ENCODE measurements around the gene MAN1C1. TPM values are rescaled to one million over a fixed set of nuclear protein-coding genes. Genes with fewer than 3 reads are reported as not detected.
A peak's percentile ranks its signal among the peaks of the same experiment; 100 is the strongest.

Gene MAN1C1
- total and polyA plus RNA-seq, 4 donors: 4.6 to 14.7 (median 13.1) TPM

DNA sequence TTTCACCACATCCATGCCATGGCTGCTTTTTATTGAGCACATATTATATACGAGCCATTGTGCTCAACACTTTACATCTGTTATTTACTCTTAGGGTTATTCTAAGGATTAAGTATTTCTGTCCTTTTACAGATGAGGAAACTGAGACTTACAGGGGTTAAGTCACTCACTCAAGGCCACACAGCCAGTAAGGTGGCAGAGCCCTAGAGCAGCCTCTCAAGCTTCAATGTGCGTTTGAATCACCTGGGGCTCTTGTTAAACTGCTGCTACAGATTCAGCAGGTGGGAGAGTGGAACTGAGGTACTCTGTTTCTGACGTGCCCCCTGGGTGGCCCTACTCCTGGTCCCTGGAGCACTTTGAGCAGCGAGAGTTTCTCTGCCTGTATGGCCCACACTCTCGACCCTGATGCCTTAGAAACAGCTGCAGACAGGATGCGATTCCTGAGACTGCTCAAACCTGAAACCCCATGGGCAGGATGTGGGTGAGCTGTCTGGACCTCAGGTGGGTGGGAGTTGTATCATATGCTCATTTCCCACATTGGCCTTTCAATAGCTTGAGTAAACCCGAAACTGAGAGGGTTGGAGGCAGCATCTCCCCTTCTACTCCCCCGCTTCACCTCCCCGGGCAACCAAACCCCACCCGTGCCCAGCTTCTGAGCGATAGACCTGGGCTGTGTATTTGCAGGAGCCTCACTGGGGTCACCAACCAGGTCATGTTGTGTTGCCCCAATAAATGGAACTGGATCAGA, 59.3 kb downstream of the MAN1C1 start:
- ATAC-seq (ENCODE audit: insufficient read depth, low FRiP score) (no peak), DNase-seq (no peak)
- peaks cover 0 to 13% (median 4%) of the 10 kb centered on the region in 5 donors for H3K4me1 ChIP-seq (ENCODE audit: control insufficient read depth in 5 of 5, insufficient read depth in 5 of 5, low read length in 5 of 5)
- WGBS, 2 donors: 81 to 85% methylated on average over 11 of the region's 11 CpGs
- no peaks in the 10 kb centered on the region for H3K27me3 ChIP-seq (ENCODE audit: control insufficient read depth in 3 of 3, insufficient read depth in 3 of 3, low read length in 2 of 3)
- no peak overlapping the region for H3K27ac ChIP-seq (ENCODE audit: low read depth in 1 of 2, low read length in 1 of 2)
- H3K4me3 ChIP-seq: no peak overlapping the region
- no peaks in the 10 kb centered on the region for H3K9me3 ChIP-seq (ENCODE audit: control insufficient read depth in 4 of 4, insufficient read depth in 3 of 4, low read length in 3 of 4)
- H3K36me3 ChIP-seq (ENCODE audit: control insufficient read depth in 4 of 4, insufficient read depth in 4 of 4, low read length in 4 of 4): peaks cover 0 to 3% (median 0%) of the 10 kb centered on the region in 4 donors
- no peak overlapping the region for H3K9ac ChIP-seq (ENCODE audit: insufficient read depth in 1 of 2, low read length in 2 of 2)
- TF ChIP-seq, protein P1, sequence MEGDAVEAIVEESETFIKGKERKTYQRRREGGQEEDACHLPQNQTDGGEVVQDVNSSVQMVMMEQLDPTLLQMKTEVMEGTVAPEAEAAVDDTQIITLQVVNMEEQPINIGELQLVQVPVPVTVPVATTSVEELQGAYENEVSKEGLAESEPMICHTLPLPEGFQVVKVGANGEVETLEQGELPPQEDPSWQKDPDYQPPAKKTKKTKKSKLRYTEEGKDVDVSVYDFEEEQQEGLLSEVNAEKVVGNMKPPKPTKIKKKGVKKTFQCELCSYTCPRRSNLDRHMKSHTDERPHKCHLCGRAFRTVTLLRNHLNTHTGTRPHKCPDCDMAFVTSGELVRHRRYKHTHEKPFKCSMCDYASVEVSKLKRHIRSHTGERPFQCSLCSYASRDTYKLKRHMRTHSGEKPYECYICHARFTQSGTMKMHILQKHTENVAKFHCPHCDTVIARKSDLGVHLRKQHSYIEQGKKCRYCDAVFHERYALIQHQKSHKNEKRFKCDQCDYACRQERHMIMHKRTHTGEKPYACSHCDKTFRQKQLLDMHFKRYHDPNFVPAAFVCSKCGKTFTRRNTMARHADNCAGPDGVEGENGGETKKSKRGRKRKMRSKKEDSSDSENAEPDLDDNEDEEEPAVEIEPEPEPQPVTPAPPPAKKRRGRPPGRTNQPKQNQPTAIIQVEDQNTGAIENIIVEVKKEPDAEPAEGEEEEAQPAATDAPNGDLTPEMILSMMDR (IDR thresholded peaks at IDR 0.05; ENCODE audit: control extremely low read depth, extremely low read depth): no peak

DNA sequence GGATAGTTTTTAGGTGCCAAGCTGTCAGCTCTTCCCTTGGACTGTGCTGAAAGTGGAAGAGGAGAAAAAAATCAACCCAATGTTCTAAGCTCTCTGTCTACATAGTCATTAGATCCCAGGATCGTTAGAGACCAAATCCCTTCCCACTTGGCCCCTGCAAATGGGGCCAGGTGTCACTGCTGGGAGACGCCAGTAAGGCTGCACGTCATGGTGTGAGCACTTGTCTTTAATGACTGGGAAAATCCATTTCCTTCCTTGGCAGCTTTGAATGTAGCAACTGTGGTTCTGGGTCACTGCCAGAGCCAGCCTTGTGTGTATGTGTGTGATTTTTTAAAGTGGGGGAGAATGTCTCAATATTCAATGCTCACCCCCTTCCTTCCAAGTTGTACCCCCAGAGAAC, 59.9 kb downstream of the MAN1C1 start:
- Histone ChIP-seq H3K4me3 (no peak overlapping the region), H3K9me3 (ENCODE audit: control insufficient read depth in 4 of 4, insufficient read depth in 3 of 4, low read length in 3 of 4) (no peaks in the 10 kb centered on the region), H3K4me1 (ENCODE audit: control insufficient read depth in 5 of 5, insufficient read depth in 5 of 5, low read length in 5 of 5) (peaks cover 0 to 13% (median 4%) of the 10 kb centered on the region in 5 donors), H3K27ac (ENCODE audit: low read depth in 1 of 2, low read length in 1 of 2) (no peak overlapping the region), H3K36me3 (ENCODE audit: control insufficient read depth in 4 of 4, insufficient read depth in 4 of 4, low read length in 4 of 4) (peaks cover 0 to 3% (median 0%) of the 10 kb centered on the region in 4 donors), H3K9ac (ENCODE audit: insufficient read depth in 1 of 2, low read length in 2 of 2) (no peak overlapping the region), H3K27me3 (ENCODE audit: control insufficient read depth in 3 of 3, insufficient read depth in 3 of 3, low read length in 2 of 3) (no peaks in the 10 kb centered on the region)
- WGBS, 2 donors: 16 to 24% methylated on average over 3 of the region's 3 CpGs
- TF ChIP-seq, protein P1 (IDR thresholded peaks at IDR 0.05; ENCODE audit: control extremely low read depth, extremely low read depth): no peak
- ATAC-seq (ENCODE audit: insufficient read depth, low FRiP score): no peak
- DNase-seq: peak in 2 of 3 donors; percentile 45 to 63

DNA sequence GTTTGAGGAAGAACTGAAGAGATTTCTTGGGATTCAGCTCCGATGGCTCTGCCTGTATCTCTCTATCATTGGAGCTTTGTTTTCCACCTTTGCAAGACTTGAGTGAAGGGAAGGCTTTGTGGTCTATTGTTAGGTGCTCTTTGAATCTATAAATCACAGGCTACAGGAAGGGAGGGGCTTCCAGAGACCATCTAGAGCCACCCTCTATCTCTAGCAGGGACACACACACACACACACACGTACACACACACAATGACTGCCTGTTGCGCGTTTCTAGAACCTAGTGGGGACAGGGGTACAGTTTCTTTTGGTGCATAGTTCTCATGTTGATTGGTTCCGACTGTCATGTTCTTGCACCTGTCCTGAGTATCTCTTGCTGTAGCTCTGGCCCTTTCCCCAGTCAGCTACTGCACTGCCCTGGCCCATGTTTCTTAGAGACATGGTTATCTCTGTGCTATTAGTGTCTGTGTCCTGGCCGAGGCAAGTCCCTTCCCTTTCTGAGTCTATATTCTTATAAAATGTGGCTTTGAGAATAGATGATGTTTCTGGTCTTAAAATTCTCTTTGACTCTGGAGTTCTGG, 60.7 kb downstream of the MAN1C1 start:
- WGBS, 2 donors: 76 to 86% methylated on average over 6 of the region's 6 CpGs
- TF ChIP-seq, protein P1 (IDR thresholded peaks at IDR 0.05; ENCODE audit: control extremely low read depth, extremely low read depth): no peak
- Histone ChIP-seq H3K9ac (ENCODE audit: insufficient read depth in 1 of 2, low read length in 2 of 2) (no peak overlapping the region), H3K27me3 (ENCODE audit: control insufficient read depth in 3 of 3, insufficient read depth in 3 of 3, low read length in 2 of 3) (no peaks in the 10 kb centered on the region), H3K27ac (ENCODE audit: low read depth in 1 of 2, low read length in 1 of 2) (no peak overlapping the region), H3K36me3 (ENCODE audit: control insufficient read depth in 4 of 4, insufficient read depth in 4 of 4, low read length in 4 of 4) (peaks cover 0 to 3% (median 0%) of the 10 kb centered on the region in 4 donors), H3K4me1 (ENCODE audit: control insufficient read depth in 5 of 5, insufficient read depth in 5 of 5, low read length in 5 of 5) (peaks cover 0 to 13% (median 4%) of the 10 kb centered on the region in 5 donors), H3K4me3 (no peak overlapping the region), H3K9me3 (ENCODE audit: control insufficient read depth in 4 of 4, insufficient read depth in 3 of 4, low read length in 3 of 4) (no peaks in the 10 kb centered on the region)
- ATAC-seq (ENCODE audit: insufficient read depth, low FRiP score) (no peak), DNase-seq (no peak)
